CD14-positive monocyte (primary cell): ENCODE measurements around the gene HOXA5. TPM values are rescaled to one million over a fixed set of nuclear protein-coding genes. Genes with fewer than 3 reads are reported as not detected.

Source experiments
- DNase-seq, 3 donors: peaks; one replicate each; pipeline ENCODE4 v3.0.0-alpha.2; 2011 to 2022
- H2AFZ ChIP-seq: 2 replicates; pipeline ENCODE4 v1.6.0; 2012; ENCODE audit warnings: mild to moderate bottlenecking, low read depth, low read length, inconsistent platforms; ENCODE audit not compliant: insufficient read depth, poor library complexity, severe bottlenecking
- H3K27ac ChIP-seq, 2 donors: 1 replicate in 1 of 2; 2 replicates in 1 of 2; pipeline ENCODE4 v1.5.1; 2012 to 2013; ENCODE audit warnings: low read length in 2 of 2, control low read depth in 1 of 2, inconsistent platforms in 1 of 2, low read depth in 1 of 2, mild to moderate bottlenecking in 1 of 2
- H3K27me3 ChIP-seq, 2 donors: one replicate each; pipeline versions ENCODE4 v1.6.0 to v1.6.1; 2011 to 2013; ENCODE audit warnings: low read length in 2 of 2; ENCODE audit not compliant: control insufficient read depth in 2 of 2, insufficient read depth in 2 of 2
- H3K36me3 ChIP-seq, 2 donors: replicated peaks in 1 of 2; 1 replicate in 1 of 2; 2 replicates in 1 of 2; pipeline versions ENCODE4 v1.5.1 to v1.6.1; 2012 to 2013; ENCODE audit warnings: low read length in 2 of 2, control low read depth in 1 of 2, inconsistent platforms in 1 of 2, mild to moderate bottlenecking in 1 of 2; ENCODE audit not compliant: insufficient read depth in 2 of 2, control insufficient read depth in 1 of 2
- H3K4me1 ChIP-seq, 2 donors: 1 replicate in 1 of 2; 2 replicates in 1 of 2; pipeline versions ENCODE4 v1.5.1 to v1.6.1; 2012 to 2013; ENCODE audit warnings: low read length in 2 of 2, control low read depth in 1 of 2, inconsistent platforms in 1 of 2, mild to moderate bottlenecking in 1 of 2, moderate library complexity in 1 of 2; ENCODE audit not compliant: insufficient read depth in 2 of 2, control insufficient read depth in 1 of 2
- H3K4me2 ChIP-seq: replicated peaks from 2 replicates; pipeline ENCODE3; 2012; ENCODE audit warnings: low read length, moderate library complexity, mild to moderate bottlenecking; ENCODE audit not compliant: poor library complexity, severe bottlenecking; ENCODE audit errors: extremely low read depth
- H3K4me3 ChIP-seq, 3 experiments: fragments of 200-600 bp in 1 of 3; sonication (generic) in 1 of 3; replicated peaks in 1 of 3; 1 replicate in 2 of 3; 2 replicates in 1 of 3; pipeline ENCODE4 v1.5.1; 2011 to 2013; ENCODE audit warnings: low read length in 3 of 3, mild to moderate bottlenecking in 3 of 3, control low read depth in 2 of 3, low read depth in 2 of 3, inconsistent platforms in 1 of 3, moderate library complexity in 1 of 3
- H3K79me2 ChIP-seq: 2 replicates; pipeline ENCODE4 v1.6.0; 2012; ENCODE audit warnings: mild to moderate bottlenecking, control low read depth, inconsistent platforms, low read length, moderate library complexity; ENCODE audit not compliant: insufficient read depth
- H3K9ac ChIP-seq: 2 replicates; pipeline ENCODE4 v1.6.0; 2017; ENCODE audit warnings: low read length, mild to moderate bottlenecking; ENCODE audit not compliant: insufficient read depth, poor library complexity, severe bottlenecking
- H3K9me3 ChIP-seq, 2 donors: replicated peaks in 1 of 2; 1 replicate in 1 of 2; 2 replicates in 1 of 2; pipeline versions ENCODE4 v1.5.1 to v1.6.1; 2012 to 2013; ENCODE audit warnings: low read length in 2 of 2, control low read depth in 1 of 2; ENCODE audit not compliant: control insufficient read depth in 1 of 2, insufficient read depth in 1 of 2
- H4K20me1 ChIP-seq: 2 replicates; pipeline ENCODE4 v1.6.0; 2012; ENCODE audit warnings: mild to moderate bottlenecking, low read length, control low read depth, moderate library complexity; ENCODE audit not compliant: insufficient read depth
- H3K27ac Mint-ChIP-seq, 7 donors: one replicate each; pipeline ENCODE4 v1.8.0; 2020; ENCODE audit warnings: mild to moderate bottlenecking in 7 of 7, mixed read lengths in 7 of 7, moderate library complexity in 6 of 7, inconsistent platforms in 2 of 7
- H3K27me3 Mint-ChIP-seq, 3 donors: one replicate each; pipeline ENCODE4 v1.8.0; 2021 to 2022; ENCODE audit warnings: low read depth in 3 of 3, mild to moderate bottlenecking in 3 of 3, mixed read lengths in 3 of 3, moderate library complexity in 3 of 3, inconsistent platforms in 1 of 3
- H3K36me3 Mint-ChIP-seq, 2 donors: one replicate each; pipeline ENCODE4 v1.8.0; 2020; ENCODE audit warnings: mixed read lengths in 2 of 2, inconsistent platforms in 1 of 2, mild to moderate bottlenecking in 1 of 2
- H3K4me1 Mint-ChIP-seq: one replicate; pipeline ENCODE4 v1.8.0; 2020; ENCODE audit warnings: mild to moderate bottlenecking, mixed read lengths
- H3K4me3 Mint-ChIP-seq, 2 donors: one replicate each; pipeline ENCODE4 v1.8.0; 2020; ENCODE audit warnings: mild to moderate bottlenecking in 2 of 2, mixed read lengths in 2 of 2, moderate library complexity in 1 of 2
- H3K9me3 Mint-ChIP-seq, 7 donors: one replicate each; pipeline ENCODE4 v1.8.0; 2020 to 2022; ENCODE audit warnings: mixed read lengths in 7 of 7, mild to moderate bottlenecking in 6 of 7, moderate library complexity in 6 of 7, inconsistent platforms in 2 of 7
- CTCF ChIP-seq: fragments of 200-600 bp; IDR thresholded peaks from one replicate; pipeline ENCODE4 v1.8.0; 2022; ENCODE audit warnings: antibody characterized with exemption, mild to moderate bottlenecking
- WGBS: methylation state at CpG from one replicate; pipeline ENCODE4 v1.1.5; 2013; ENCODE audit warnings: missing lambda C conversion rate; ENCODE audit not compliant: insufficient coverage; 5-methylcytosine and 5-hydroxymethylcytosine counted together
- intact Hi-C, 2 donors: fragments of 100-400 bp; cut with micrococcal nuclease; formaldehyde crosslinking; loops; one replicate each; pipeline versions ENCODE4 v1.15.0 to v1.15.1; 2023
- polyA plus RNA-seq, 3 donors: library from polyadenylated mRNA; depleted of rRNA in 1 of 3; unstranded in 2 of 3; stranded (reverse) in 1 of 3; fragments of 300-500 nt in 2 of 3; fragments of >200 nt in 1 of 3; fragmentation: Illumina TruSeq in 2 of 3; gene quantifications; 1 replicate in 2 of 3; 2 replicates in 1 of 3; pipeline ENCODE4 v1.2.3, GENCODE V29; 2012 to 2021

The HOXA5 gene
- polyA plus RNA-seq, 3 donors, result 0.85 to 3.0 (median 1.8) TPM

DNA sequence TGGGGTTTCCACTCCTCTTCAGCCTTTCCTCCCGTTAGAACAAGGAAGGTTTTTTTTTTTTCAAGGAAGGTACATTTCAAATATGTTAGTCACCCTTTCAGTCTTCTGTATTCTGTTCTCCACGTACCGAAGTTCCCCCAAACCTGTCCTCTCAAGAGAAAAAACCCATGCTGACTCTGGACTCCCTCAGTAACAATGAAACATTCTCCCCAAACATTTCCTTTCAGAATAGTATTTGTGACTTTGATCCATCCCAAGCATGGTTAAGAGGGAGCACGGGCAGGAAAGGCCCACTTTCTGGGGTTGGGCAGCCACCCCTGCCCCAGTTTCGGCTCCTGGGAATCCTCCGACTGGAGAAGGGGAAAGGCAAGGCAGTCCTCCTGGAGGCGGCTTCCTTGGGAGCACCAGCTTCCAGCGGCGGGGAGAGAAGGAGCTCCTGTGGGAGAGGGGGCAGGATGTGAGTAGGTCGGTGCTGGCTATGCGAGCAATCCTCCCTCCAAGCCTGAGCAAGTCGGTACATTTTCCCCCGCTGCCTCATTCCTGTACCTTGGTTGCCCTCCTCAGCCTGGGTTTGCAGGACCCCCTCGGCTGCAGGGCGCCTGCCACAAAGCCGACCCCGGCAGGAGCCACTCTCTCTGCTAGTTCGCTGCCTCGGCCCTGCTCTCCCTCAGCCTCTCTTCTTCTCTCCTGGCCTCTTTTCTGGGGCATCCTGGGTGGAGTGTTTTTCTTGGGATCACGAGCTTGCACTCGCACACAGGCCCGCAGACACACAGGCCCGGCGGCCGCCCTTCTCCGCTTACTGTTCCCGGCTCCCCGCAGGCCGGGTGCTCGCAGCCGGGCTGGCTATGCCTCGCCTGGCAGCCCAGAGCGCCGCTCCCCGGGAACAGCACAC, 45.5 kb downstream of the HOXA5 start:
- Histone ChIP-seq H3K36me3 (peaks cover 9 to 32% of the 10 kb centered on the region in 2 donors), H3K27me3 (peaks cover 53 to 82% of the 10 kb centered on the region in 2 donors), H3K4me1 (peaks cover 51 to 57% of the 10 kb centered on the region in 2 donors), H3K9ac (no peak overlapping the region), H3K4me2 (peak overlapping the region; percentile 92), H4K20me1 (peaks cover 59% of the 10 kb centered on the region), H3K27ac (no peak overlapping the region), H3K79me2 (peaks cover 31% of the 10 kb centered on the region), H2AFZ (no peak overlapping the region), H3K4me3 (peak overlapping the region in 2 of 3 experiments; percentile 88 to 90), H3K9me3 (peaks cover 0 to 18% of the 10 kb centered on the region in 2 donors)
- DNase-seq, result peak in 1 of 3 donors; percentile 52
- TF ChIP-seq CTCF, result no peak
- WGBS, result 22% methylated on average over 15 of the region's 35 CpGs
- Mint-ChIP-seq H3K4me3 (peak overlapping the region; percentile 89 to 95), H3K36me3 (peaks cover 52 to 64% of the 10 kb centered on the region in 2 donors), H3K27me3 (peaks cover 73 to 88% (median 75%) of the 10 kb centered on the region in 3 donors), H3K4me1 (peaks cover 62% of the 10 kb centered on the region), H3K9me3 (peaks cover 0 to 47% (median 20%) of the 10 kb centered on the region in 7 donors), H3K27ac (peak overlapping the region in 2 of 7 donors; percentile 82 to 92)
- intact Hi-C loops, result loop anchor here (2.0 to 10.0 kb wide), 4 partner anchors 37 to 236 kb away; partner anchors contain the start of genes HOXA7 (in 1 of the 2) and SKAP2 (in 1 of the 2)

DNA sequence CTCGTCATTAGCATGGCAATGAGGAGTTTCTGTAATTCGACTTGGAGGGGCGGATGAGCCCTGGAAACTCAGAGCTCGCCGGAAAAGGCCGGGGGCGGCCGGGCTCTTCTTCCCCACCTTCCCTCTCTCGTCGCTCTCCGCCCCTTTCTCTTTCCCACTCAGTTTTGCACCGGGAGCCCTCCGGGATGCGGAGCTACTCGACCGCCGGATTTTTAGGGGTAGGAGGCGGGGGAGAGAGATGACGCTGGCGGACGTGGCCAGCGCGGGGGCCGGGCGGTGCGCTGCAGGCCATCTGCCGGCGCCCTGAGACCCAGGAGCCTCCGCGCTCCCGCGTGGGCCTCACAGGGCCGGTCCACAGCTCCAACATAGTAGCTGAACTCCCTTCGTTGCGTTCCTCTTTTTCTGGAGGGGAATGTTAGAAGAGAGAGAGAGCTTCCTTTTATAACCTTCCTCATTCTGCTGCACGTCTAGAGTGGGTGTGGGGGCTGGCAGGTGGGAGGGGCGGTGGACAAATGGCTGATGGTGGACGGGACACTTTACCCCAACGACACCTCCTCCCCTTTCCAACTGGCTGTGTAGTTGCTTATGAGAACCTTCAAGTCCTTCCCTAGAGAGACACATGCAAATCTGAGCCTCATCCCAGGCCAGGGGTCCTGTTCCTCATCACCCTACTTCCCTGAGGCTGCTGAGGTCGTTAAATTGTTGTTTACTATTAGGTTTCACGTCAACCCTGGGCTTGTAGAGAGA, 46.5 kb downstream of the HOXA5 start:
- Histone ChIP-seq H3K4me2 (peak overlapping the region; percentile 92), H3K9me3 (peaks cover 0 to 11% of the 10 kb centered on the region in 2 donors), H3K27me3 (peaks cover 55 to 83% of the 10 kb centered on the region in 2 donors), H3K9ac (peak overlapping the region; percentile 93), H3K4me1 (peaks cover 46 to 50% of the 10 kb centered on the region in 2 donors), H4K20me1 (peaks cover 50% of the 10 kb centered on the region), H3K27ac (peak overlapping the region; percentile 82 to 92), H3K36me3 (peaks cover 9 to 32% of the 10 kb centered on the region in 2 donors), H2AFZ (peak overlapping the region; percentile 92), H3K4me3 (peak overlapping the region; percentile 79 to 90 (median 88)), H3K79me2 (peaks cover 31% of the 10 kb centered on the region)
- Mint-ChIP-seq H3K9me3 (peaks cover 0 to 42% (median 15%) of the 10 kb centered on the region in 7 donors), H3K27me3 (peaks cover 74 to 88% (median 76%) of the 10 kb centered on the region in 3 donors), H3K36me3 (peaks cover 52 to 61% of the 10 kb centered on the region in 2 donors), H3K4me1 (peaks cover 58% of the 10 kb centered on the region), H3K4me3 (peak overlapping the region; percentile 89 to 95), H3K27ac (peak overlapping the region; percentile 82 to 95 (median 93))
- WGBS, result under 1% methylated on average over 16 of the region's 41 CpGs
- DNase-seq, result peak; percentile 68 to 78 (median 74)
- TF ChIP-seq CTCF, result no peak
- intact Hi-C loops, result loop anchor here (2.0 to 10.0 kb wide), 4 partner anchors 38 to 235 kb away; partner anchors contain the start of genes HOXA7 (in 1 of the 2) and SKAP2 (in 1 of the 2)
